ENCODE measurements around the gene ZNF770. TPM values are rescaled to one million over a fixed set of nuclear protein-coding genes. Genes with fewer than 3 reads are reported as not detected.
"Not testable (repeated sequence)": the region's sequence is repeated elsewhere in the genome, so short reads cannot be mapped to it uniquely, and the experiment has no call there.

Gene ZNF770
- total RNA-seq, 1 donor from 2014 or later: 29.7 TPM

DNA sequence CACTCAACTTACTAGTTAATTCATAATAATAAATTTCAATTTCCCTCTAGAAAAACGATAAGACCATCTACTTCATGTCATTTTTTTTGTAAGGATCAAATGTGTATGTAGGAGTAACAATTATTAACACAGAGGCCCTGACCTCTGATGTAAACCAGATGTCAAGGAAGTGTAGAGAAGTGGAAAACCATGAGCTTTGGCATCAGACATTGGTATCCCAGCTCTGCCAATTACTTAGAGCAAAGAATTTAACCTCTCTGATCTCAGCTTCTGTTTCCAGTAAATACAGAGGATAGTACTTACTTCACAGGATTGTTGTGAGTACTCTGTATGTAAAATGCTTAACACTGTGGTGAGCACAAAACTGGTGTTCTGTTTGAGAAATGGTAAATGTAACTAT is 36.1 kb downstream of the ZNF770 start:
- H3K36me3 ChIP-seq: peaks cover 69% of the 10 kb centered on the region
- H3K27ac ChIP-seq: no peak overlapping the region
- H3K4me1 ChIP-seq: no peaks in the 10 kb centered on the region
- no peak overlapping the region for H3K4me3 ChIP-seq
- ATAC-seq (no peak), DNase-seq (no peak)
- intact Hi-C loops (cut with DNase I): no loop called here
- H3K9me3 ChIP-seq: no peaks in the 10 kb centered on the region
- TF ChIP-seq, protein P1, sequence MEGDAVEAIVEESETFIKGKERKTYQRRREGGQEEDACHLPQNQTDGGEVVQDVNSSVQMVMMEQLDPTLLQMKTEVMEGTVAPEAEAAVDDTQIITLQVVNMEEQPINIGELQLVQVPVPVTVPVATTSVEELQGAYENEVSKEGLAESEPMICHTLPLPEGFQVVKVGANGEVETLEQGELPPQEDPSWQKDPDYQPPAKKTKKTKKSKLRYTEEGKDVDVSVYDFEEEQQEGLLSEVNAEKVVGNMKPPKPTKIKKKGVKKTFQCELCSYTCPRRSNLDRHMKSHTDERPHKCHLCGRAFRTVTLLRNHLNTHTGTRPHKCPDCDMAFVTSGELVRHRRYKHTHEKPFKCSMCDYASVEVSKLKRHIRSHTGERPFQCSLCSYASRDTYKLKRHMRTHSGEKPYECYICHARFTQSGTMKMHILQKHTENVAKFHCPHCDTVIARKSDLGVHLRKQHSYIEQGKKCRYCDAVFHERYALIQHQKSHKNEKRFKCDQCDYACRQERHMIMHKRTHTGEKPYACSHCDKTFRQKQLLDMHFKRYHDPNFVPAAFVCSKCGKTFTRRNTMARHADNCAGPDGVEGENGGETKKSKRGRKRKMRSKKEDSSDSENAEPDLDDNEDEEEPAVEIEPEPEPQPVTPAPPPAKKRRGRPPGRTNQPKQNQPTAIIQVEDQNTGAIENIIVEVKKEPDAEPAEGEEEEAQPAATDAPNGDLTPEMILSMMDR (IDR thresholded peaks at IDR 0.05): no peak
- H3K27me3 ChIP-seq (ENCODE audit: low read depth): no peaks in the 10 kb centered on the region

DNA sequence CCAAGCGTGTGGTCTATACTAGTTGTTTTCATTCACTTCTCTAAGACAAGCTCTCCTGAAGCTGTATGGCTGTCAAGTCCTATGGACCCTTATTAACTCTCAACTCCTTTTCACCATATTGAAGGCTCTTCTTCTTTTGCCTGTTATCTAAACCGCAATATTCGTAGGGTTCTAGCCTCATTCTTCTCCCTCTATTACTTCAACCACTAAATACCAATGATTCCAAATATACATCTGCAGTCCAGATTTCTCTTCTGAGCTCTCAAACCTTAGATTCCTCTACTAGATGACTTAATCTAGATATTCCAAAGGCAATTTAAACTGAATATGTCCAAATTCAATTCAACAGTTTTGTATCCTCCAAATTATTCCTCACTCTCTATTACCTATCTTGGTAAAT is 43.2 kb downstream of the ZNF770 start:
- Histone ChIP-seq H3K4me1 (no peaks in the 10 kb centered on the region), H3K4me3 (no peak overlapping the region), H3K27ac (no peak overlapping the region), H3K27me3 (ENCODE audit: low read depth) (no peaks in the 10 kb centered on the region), H3K36me3 (peaks cover 69% of the 10 kb centered on the region), H3K9me3 (no peaks in the 10 kb centered on the region)
- intact Hi-C loops (cut with DNase I): no loop called here
- no peak for DNase-seq
- TF ChIP-seq, protein P1 (IDR thresholded peaks at IDR 0.05): no peak
- ATAC-seq: no peak

DNA sequence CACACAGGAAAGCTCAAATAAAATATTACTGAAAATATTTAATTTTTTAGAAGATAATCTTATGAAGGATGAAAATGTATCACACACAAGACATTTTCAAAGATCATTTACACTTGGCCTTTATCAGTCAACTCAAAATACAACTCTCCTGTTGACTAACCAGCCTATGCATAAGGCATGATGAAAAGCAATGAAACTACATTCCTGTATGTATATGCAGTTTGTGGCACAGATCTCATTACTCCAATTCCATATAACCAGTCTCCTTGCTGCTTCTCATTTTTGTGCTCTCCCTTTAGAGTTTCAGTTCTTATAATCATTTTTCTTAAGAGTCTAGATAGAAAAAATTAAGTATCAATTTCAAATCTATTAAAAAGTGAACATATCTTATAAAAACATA is 44.4 kb downstream of the ZNF770 start:
- no peak for ATAC-seq
- Histone ChIP-seq H3K4me3 (no peak overlapping the region), H3K4me1 (no peaks in the 10 kb centered on the region), H3K27me3 (ENCODE audit: low read depth) (no peaks in the 10 kb centered on the region), H3K9me3 (no peaks in the 10 kb centered on the region), H3K27ac (no peak overlapping the region), H3K36me3 (peaks cover 81% of the 10 kb centered on the region)
- DNase-seq: no peak
- intact Hi-C loops (cut with DNase I): no loop called here
- TF ChIP-seq, protein P1 (IDR thresholded peaks at IDR 0.05): no peak

DNA sequence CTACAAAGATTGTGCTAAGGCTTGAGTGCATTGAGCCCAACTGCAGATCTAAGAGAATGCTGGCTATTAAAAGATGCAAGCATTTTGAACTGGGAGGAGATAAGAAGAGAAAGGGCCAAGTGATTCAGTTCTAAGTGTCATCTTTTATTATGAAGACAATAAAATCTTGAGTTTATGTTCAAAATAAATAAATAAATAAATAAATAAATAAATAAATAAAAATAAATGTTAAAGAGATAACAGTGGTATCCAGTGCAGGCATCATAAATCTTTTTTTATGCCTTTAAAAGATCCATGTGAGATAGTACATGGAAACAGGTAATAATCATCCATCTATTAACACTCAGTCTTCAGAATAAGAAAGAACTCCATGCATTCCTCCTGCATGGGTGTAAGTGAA is 44.8 kb downstream of the ZNF770 start:
- H3K36me3 ChIP-seq: peaks cover 84% of the 10 kb centered on the region
- ATAC-seq; H3K27ac ChIP-seq; H3K27me3 ChIP-seq (ENCODE audit: low read depth); H3K4me3 ChIP-seq; H3K9me3 ChIP-seq; intact Hi-C loops (cut with DNase I); DNase-seq; H3K4me1 ChIP-seq: not testable (repeated sequence)

DNA sequence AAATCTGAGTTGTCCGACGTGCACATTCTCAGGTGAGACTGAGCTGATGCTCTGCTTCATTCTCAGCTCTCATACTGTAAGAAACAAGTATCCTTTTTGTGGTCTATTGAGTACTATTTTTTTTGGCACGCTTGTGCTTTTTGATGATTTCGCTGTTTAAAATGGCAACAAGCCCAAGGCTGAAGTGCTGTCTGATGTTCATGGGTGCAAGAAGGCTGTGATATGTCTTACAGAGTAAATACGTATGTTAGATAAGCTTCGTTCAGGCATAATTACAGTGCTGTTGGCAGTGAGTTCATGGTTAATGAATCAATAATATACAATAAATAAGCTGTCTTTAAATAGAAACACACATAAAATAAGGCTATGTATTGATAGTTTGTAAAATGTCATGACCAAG is 45.7 kb downstream of the ZNF770 start:
- peaks cover 84% of the 10 kb centered on the region for H3K36me3 ChIP-seq
- H3K27me3 ChIP-seq (ENCODE audit: low read depth): no peaks in the 10 kb centered on the region
- no peaks in the 10 kb centered on the region for H3K4me1 ChIP-seq
- intact Hi-C loops (cut with DNase I): no loop called here
- H3K27ac ChIP-seq: no peak overlapping the region
- no peak overlapping the region for H3K4me3 ChIP-seq
- TF ChIP-seq, protein P1 (IDR thresholded peaks at IDR 0.05): no peak
- ATAC-seq (no peak), DNase-seq (no peak)
- no peaks in the 10 kb centered on the region for H3K9me3 ChIP-seq

DNA sequence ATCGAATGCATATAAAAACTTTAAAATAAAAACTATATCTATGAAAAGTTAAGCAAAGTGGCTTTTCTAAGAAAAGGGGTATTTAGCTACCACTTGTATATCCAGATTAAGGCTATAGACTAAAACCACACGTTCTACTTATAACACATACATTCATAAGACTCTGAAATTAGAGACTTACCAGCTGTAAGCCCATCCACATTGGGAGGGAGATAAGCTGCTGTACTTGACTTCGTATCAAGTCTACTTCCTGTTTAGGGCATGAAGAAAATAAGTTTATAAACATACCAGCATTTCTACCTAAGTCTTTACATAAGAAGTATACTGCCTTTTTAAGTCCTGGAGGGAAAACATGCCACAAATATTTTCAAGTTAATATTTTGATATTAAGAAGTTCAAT is 46.3 kb downstream of the ZNF770 start:
- intact Hi-C loops (cut with DNase I): no loop called here
- DNase-seq (no peak), ATAC-seq (no peak)
- no peaks in the 10 kb centered on the region for H3K4me1 ChIP-seq
- TF ChIP-seq, protein P1 (IDR thresholded peaks at IDR 0.05): no peak
- no peaks in the 10 kb centered on the region for H3K9me3 ChIP-seq
- no peak overlapping the region for H3K4me3 ChIP-seq
- peaks cover 89% of the 10 kb centered on the region for H3K36me3 ChIP-seq
- no peaks in the 10 kb centered on the region for H3K27me3 ChIP-seq (ENCODE audit: low read depth)
- no peak overlapping the region for H3K27ac ChIP-seq
